Stimulated activated CD4-positive, alpha-beta T cell treated with anti-CD3 and anti-CD28 coated beads, Interleukin-4, amount 100 ng/mL, for 4 hours (primary cell): ENCODE measurements around the gene IP6K1.
"Not testable (repeated sequence)": the region's sequence is repeated elsewhere in the genome, so short reads cannot be mapped to it uniquely, and the experiment has no call there.

Experiments used
- DNase-seq, 2 experiments: peaks; one replicate each; pipeline ENCODE4 v3.0.0-alpha.2; 2020

Gene IP6K1

DNA sequence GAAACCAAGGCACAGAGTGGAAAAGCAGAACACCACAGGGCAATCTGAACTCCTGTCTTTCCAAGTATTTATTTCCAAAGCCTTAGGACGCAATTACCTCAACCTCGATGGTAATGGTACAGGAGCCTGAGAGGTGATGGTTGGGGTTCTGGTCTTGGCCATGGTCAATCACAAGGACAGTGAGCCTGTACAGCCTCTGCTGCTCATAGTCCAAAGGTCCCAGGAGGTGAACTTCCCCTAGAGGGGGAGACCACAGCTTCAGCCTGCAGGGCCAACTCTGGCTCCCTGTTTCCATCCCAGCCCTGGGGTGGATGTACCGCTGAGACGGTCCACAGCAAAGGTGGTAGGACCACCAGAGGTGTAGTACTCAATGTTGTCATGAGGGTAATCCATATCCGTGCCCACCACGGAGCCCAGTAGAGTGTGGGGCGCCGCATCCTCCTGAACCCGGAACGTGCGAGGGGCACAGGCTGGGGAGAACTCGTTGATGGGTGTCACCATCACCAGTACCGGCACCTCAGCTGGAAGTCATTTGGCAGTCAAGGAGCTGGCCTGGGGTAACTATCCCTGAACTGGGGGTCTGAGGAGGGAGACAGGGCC, 7.2 kb upstream of the IP6K1 start:
- no peak for DNase-seq

GRCh38 chr3:49792371-49793150, 6.2 kb upstream of the IP6K1 start:
- DNase-seq = no peak

DNA sequence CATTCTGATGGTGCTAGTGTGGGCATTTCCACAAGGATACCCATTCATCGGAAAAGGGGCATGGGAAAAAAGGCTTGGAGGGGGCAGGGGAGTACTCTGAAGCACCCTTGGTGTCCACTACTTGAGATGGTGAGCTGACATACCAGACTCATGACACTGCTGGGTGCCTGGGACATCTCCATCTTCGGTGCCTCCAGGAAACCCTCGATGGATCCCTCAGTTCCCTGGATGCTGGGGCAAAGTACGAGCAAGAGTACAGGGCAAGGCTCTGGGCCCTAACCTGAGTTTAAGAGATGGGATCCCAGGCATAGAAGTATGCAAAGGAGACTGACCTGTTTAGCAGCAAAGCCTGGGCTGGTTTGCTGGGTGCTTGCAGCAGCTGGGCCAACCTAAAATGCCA, 5.2 kb upstream of the IP6K1 start:
- no peak for DNase-seq

- DNase-seq = no peak
These were observed 4.5 kb upstream of the IP6K1 start for GRCh38 chr3:49790626-49791411.

GRCh38 chr3:49788056-49788455, 1.7 kb upstream of the IP6K1 start:
- no peak for DNase-seq

DNA sequence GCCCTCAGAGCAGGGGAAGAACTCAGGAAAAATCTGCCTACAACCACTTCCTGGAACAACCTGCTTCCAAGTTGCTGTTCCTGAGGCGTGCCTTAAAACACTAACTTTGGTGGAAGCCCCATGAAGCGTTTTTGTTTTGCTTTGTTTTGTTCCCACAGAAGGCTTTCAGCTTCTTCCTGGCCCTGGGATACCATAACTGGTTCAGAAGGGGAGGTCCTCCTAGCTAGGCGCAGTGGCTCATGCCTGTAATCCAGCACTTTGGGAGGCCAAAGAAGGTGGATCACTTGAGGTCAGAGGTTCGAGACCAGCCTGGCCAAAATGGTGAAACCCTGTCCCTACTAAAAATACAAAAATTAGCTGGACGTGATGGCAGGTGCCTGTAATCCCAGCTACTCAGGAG, 1.2 kb upstream of the IP6K1 start:
- DNase-seq = no peak

DNA sequence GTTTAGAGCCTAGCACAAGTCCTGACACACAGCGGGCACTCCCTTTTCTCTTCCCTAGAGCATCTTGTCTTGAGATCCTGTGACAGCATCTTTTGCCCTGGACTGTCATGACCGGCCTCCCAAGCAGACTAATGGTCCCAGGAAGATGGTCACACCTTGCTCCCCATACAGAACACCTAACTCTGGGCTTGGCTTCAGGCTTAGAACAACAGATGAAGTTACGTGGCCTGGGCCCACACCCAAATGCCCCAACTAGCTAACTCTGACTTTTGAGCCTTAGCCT, 781 bp upstream of the IP6K1 start:
- no peak for DNase-seq

- peak in 1 of 2 experiments; percentile 25 for DNase-seq
These were observed 581 bp downstream of the IP6K1 start for GRCh38 chr3:49785565-49786356.

DNA sequence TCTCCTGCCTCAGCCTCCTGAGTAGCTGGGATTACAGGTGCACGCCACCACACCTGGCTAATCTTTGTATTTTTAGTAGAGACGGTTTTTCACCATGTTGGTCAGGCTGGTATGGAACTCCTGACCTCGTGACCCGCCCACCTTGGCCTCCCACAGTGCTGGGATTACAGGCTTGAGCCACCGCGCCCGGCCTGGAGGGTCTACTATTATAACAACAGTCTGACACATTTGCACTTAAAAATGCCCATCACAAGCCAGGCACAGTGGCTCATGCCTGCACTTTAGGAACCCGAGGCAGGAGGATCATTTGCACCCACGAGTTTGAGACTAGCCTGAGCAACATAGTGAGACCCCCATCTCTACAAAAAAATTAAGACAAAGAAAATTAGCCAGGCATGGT, 4.1 kb downstream of the IP6K1 start:
- not testable (repeated sequence) for DNase-seq

GRCh38 chr3:49781415-49782199, 4.7 kb downstream of the IP6K1 start:
- DNase-seq = no peak

GRCh38 chr3:49780975-49781365, 5.4 kb downstream of the IP6K1 start:
- DNase-seq = not testable (repeated sequence)

DNA sequence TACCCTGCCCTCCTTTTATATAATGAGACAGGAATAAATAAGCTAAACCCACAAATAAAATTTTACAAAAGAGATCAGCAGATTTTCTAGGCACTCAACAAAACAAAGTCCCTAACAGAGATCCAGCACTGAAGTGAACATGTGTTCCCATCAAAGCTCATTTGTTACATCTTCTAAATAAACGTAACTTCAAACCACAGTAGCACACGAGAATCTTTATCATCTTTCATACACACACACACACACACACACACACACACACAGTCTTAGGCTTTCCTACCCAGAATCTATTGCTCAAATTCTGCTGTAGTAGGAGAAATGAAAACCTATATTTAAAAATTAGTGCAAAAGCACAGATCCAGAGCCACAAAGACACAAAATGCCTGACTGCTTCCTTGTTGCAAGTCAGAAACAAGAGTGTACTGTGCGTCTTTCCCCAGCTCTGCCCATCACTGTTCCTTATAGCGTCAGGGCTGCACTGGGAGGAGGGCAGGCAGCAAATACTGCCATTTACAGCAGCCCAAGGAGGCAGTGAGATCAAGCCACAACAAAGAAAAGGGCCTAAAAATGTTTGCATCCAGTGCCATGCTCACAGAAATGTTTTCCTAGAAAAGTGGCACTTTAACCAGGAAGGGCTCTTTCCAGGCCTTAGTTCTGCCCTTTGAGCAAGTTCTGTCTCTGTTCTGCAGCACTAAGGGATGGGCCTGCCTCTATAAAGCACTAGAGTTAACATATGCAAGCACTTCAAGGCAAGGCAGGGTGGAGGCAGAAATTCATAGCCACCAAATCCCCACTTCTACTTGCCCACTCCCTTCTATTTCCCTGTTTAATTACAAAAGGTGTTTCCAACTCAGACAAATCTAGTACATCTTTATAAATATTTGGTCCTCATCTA, 6.0 kb downstream of the IP6K1 start:
- DNase-seq = no peak

GRCh38 chr3:49779358-49780079, 6.8 kb downstream of the IP6K1 start:
- no peak for DNase-seq

GRCh38 chr3:49776101-49776500, 10.2 kb downstream of the IP6K1 start:
- not testable (repeated sequence) for DNase-seq

DNA sequence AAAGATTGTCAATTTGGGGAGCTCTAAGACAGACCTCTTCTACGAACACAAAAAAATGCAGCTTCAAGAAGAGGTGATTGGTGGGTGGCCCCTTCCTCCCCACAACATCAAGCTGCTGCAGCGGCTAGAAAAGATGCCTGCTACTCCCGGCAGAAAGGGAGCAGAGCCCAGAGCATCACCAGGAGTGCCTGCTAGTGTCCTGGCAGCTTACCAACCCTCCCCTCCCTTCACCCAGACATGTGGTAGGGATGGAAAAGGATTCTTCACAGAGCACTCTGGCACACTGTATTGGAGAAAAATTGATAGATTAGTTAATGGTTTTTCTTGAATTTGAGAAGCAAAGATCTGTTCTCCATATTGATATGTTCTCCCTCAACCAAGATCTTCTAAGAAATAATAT, 10.8 kb downstream of the IP6K1 start:
- no peak for DNase-seq

- DNase-seq = no peak
These were observed 13.6 kb downstream of the IP6K1 start for GRCh38 chr3:49772703-49773102.

GRCh38 chr3:49771340-49771938, 14.9 kb downstream of the IP6K1 start:
- DNase-seq = no peak

- DNase-seq = no peak
These were observed 16.4 kb downstream of the IP6K1 start for GRCh38 chr3:49769926-49770325.

GRCh38 chr3:49769286-49769915, 16.9 kb downstream of the IP6K1 start:
- DNase-seq = no peak

GRCh38 chr3:49763981-49764380, 22.4 kb downstream of the IP6K1 start:
- no peak for DNase-seq
